HEK293T (cell line): ENCODE results near the gene RASL10A.

Experiments used
- CTCF ChIA-PET: fragments of 350-600 bp; formaldehyde crosslinking; extraction: SDS; loops from one replicate; lab custom pipeline; 2021; ENCODE audit warnings: antibody characterized with exemption, inconsistent platforms; lab: Yijun Ruan, JAX
- POLR2A ChIA-PET: fragments of 350-600 bp; formaldehyde crosslinking; extraction: SDS; loops from one replicate; lab custom pipeline; 2020; ENCODE audit warnings: antibody characterized with exemption, inconsistent platforms; lab: Yijun Ruan, JAX
- DNase-seq: peaks from one replicate; pipeline ENCODE4 v3.0.0; 2012; ENCODE audit warnings: mixed read lengths; ENCODE audit errors: extremely low spot score
- ARNT ChIP-seq: fragments of 450-650 bp; IDR thresholded peaks from 2 replicates; pipeline ENCODE4 v1.6.1; 2017; ENCODE audit warnings: mild to moderate bottlenecking
- BHLHE40 ChIP-seq: fragments of 450-650 bp; IDR thresholded peaks from 2 replicates; pipeline ENCODE4 v1.6.1; 2016; ENCODE audit warnings: mild to moderate bottlenecking, moderate library complexity, borderline replicate concordance
- CTBP1 ChIP-seq: fragments of 450-650 bp; IDR thresholded peaks from 2 replicates; pipeline ENCODE4 v1.6.1; 2016; ENCODE audit warnings: borderline replicate concordance
- ELF4 ChIP-seq: fragments of 450-650 bp; IDR thresholded peaks from 2 replicates; pipeline ENCODE4 v1.6.1; 2017; ENCODE audit warnings: antibody characterized with exemption
- FOXA1 ChIP-seq: fragments of 450-650 bp; IDR thresholded peaks from 2 replicates; pipeline ENCODE4 v1.6.1; 2016; ENCODE audit warnings: mild to moderate bottlenecking
- FOXK2 ChIP-seq: fragments of 450-650 bp; IDR thresholded peaks from 2 replicates; pipeline ENCODE4 v1.6.1; 2016; ENCODE audit warnings: mild to moderate bottlenecking
- FOXM1 ChIP-seq: fragments of 450-650 bp; IDR thresholded peaks from 2 replicates; pipeline ENCODE4 v1.6.1; 2017; ENCODE audit warnings: mild to moderate bottlenecking, borderline replicate concordance
- HDGF ChIP-seq: fragments of 450-650 bp; IDR thresholded peaks from 2 replicates; pipeline ENCODE4 v1.6.1; 2017; ENCODE audit warnings: antibody characterized with exemption, borderline replicate concordance
- L3MBTL2 ChIP-seq: fragments of 450-650 bp; conservative IDR thresholded peaks from 2 replicates; pipeline ENCODE4 v1.6.1; 2016; ENCODE audit warnings: mild to moderate bottlenecking
- LEF1 ChIP-seq: fragments of 450-650 bp; IDR thresholded peaks from 2 replicates; pipeline ENCODE4 v1.6.1; 2017; ENCODE audit warnings: mild to moderate bottlenecking, borderline replicate concordance
- NFRKB ChIP-seq: fragments of 450-650 bp; IDR thresholded peaks from 2 replicates; pipeline ENCODE4 v1.6.1; 2016; ENCODE audit warnings: mild to moderate bottlenecking, moderate library complexity
- SP1 ChIP-seq: fragments of 450-650 bp; IDR thresholded peaks from 2 replicates; pipeline ENCODE4 v1.6.1; 2017
- SUZ12 ChIP-seq: fragments of 450-650 bp; IDR thresholded peaks from 2 replicates; pipeline ENCODE4 v1.6.1; 2016; ENCODE audit warnings: mild to moderate bottlenecking
- TARDBP ChIP-seq: fragments of 450-650 bp; IDR thresholded peaks from 2 replicates; pipeline ENCODE4 v1.6.1; 2016
- ZNF384 ChIP-seq: fragments of 450-650 bp; IDR thresholded peaks from 2 replicates; pipeline ENCODE4 v1.6.1; 2016
- TF ChIP-seq, protein P1 (sequence below): fragments of 450-650 bp; IDR thresholded peaks from 2 replicates; pipeline ENCODE4 v1.6.1; 2016

The RASL10A gene

DNA sequence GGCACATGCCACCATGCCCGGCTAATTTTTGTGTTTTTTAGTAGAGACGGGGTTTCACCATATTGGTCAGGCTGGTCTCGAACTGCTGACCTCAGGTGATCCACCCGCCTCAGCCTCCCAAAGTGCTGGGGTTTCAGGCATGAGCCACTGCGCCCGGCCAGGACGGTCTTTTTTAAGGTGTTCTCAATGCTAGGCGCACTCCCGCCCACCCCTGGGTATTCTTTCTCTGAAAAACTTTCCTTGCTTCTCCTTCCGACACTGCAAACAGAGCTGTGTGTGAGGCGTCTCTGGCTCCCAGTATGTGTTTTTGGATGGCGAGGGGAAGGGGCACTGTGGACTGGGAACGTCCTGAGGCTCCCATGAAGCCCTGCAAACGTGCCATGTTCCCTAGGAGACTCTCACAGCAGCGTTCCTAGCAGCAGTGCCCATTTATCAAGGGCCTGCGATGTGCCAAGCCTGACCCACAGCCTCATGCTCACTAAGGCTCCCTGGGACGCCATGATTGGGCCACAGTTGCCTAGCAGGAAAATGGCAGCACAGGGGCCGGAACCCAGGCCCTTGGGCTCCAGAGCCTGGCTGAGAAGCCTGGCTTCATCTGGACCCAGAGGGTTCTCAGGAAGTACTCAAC lies 2.4 kb upstream of the RASL10A start:
- ChIA-PET CTCF (no interaction called here), POLR2A (no interaction called here)
- TF ChIP-seq FOXK2 (no peak), FOXA1 (no peak), NFRKB (no peak), FOXM1 (no peak), ARNT (no peak), HDGF (no peak), CTBP1 (no peak), L3MBTL2 (no peak), ZNF384 (no peak), LEF1 (no peak), BHLHE40 (no peak), TARDBP (no peak), ELF4 (no peak), SUZ12 (no peak), SP1 (no peak)
- TF ChIP-seq, protein P1, sequence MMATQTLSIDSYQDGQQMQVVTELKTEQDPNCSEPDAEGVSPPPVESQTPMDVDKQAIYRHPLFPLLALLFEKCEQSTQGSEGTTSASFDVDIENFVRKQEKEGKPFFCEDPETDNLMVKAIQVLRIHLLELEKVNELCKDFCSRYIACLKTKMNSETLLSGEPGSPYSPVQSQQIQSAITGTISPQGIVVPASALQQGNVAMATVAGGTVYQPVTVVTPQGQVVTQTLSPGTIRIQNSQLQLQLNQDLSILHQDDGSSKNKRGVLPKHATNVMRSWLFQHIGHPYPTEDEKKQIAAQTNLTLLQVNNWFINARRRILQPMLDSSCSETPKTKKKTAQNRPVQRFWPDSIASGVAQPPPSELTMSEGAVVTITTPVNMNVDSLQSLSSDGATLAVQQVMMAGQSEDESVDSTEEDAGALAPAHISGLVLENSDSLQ: no peak
- DNase-seq: no peak

DNA sequence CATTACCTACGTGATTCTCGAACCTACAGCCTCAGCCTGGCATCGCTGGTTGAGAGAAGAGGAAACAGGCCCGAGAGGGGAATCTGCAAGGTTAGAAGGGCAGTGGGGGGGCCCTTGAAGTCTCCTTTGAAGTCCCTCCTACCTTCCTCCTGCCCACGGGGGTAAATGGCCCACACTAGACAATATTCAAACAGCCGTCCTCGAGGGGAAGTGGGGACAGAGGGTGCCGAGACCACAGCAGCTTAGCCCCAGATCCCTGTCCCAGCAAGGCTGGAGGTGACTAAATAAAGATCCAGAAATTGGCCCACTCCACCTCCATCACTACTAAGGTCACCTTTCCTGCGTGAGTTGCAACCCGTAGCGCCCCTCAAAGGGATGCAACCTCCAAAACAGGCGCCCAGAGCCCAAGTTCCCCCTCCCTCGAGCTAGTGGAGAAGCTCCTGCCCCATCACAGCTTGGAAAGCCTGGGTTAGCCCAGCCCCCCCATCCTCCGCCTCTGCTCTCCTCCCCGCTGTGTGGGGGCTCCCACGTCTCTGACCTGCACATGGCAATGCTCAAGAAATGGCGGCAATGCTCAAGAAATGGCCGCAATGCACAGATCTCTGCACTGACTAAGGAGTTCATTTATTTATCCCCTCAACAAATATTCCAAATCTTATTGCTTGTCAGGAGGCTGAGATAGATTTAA lies 788 bp upstream of the RASL10A start:
- TF ChIP-seq CTBP1 (no peak), ELF4 (no peak), FOXA1 (no peak), HDGF (no peak), NFRKB (no peak), BHLHE40 (no peak), TARDBP (no peak), FOXM1 (no peak)
- TF ChIP-seq, protein P1: no peak
- DNase-seq: no peak
- CTCF ChIA-PET: interaction anchor here (0.7 kb wide), 1 partner anchor 1562 kb away, joined by 4 read pairs; no protein-coding TSS in a partner anchor
- POLR2A ChIA-PET: no interaction called here

DNA sequence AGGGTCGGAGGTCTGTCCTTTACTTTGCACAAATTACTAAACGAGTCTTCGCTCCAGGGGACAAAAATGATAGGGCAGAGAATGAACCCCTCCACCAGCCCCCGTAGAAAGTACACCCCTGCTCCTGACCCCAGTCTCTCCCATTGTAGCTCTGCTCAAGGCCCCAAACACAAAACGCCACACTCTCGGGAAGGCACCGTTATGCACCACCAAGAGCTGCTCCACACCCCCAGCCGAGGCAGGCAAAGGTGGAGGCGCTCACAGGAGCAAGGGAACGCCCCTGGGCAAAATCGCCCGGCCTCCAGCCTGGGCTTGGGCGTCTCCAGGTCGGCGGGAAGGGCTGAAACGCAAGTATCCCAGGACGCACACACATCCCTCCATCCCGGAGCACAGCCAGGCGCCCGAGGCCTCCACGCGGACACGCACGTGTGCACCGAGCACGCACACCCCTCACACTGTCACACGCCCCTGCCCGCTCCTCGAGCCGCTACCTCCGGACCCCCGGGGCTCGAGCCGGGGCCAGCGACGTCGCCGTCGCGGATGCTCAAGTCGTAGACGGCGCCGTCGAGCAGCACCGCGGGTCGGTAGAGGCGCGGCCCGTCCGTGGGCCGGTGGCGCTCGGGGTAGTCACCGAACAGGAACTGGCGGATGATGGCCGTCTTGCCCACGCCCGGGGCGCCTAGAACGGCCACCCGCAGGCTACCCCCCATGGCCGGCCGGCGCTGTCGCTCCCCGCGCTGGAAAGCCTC lies 786 bp downstream of the RASL10A start:
- POLR2A ChIA-PET: interaction anchor here (1.3 kb wide), 1 partner anchor 240 kb away, joined by 3 read pairs; no protein-coding TSS in a partner anchor

DNA sequence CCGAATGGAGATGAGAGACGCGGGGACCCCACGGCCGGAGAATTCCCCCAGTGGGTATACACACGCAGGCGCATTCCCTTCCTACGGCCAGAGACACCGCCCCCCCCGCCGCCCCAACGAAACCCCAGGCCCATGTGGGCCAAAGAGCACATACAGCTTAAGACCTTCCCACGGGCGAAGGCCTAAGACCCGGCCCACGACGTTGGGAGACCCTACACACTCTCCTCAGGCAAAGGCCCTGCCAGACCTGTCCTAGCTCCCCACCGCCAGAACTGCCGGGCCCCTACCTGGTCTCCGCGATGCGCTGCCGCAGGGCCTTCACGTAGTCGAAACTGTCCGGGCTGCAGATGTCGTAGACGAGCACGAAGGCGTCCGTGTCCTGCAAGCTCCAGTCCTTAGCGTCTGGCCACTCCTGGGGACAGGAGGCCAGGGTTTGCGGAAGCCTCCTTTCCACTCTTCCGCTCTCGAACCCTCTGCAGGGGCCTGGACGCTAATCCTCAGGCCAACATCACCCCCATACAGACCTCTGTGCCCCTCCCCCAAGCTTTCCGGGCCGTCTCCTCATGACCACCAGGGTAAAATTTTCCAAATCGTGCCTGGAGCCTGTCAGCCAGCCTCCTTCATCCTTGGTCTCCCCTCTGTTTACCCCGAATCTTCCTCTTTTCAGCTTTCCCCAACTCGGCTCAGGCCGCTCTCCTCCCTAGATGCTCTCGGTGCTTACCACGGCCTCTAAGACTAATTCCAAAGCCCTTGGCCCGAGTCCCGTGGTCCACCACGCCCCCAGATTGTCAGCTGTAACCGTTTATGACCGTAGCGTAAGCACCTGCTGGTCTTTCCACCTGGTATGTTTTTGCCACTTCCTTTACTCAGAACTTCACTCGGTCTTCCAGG lies 1.7 kb downstream of the RASL10A start:
- DNase-seq: no peak
- no peak for TF ChIP-seq SP1
- TF ChIP-seq LEF1: no peak
- no peak for TF ChIP-seq NFRKB
- TF ChIP-seq ELF4: no peak
- TF ChIP-seq FOXA1: no peak
- no peak for TF ChIP-seq FOXM1
- ChIA-PET CTCF (interaction anchor here (0.6 kb wide), 1 partner anchor 160 kb away, joined by 3 read pairs; no protein-coding TSS in a partner anchor), POLR2A (interaction anchor here (1.3 kb wide), 1 partner anchor 241 kb away, joined by 3 read pairs; no protein-coding TSS in a partner anchor)

More for the DNA sequence above, 786 bp downstream of the RASL10A start:
- no peak for DNase-seq
- CTCF ChIA-PET: interaction anchor here (0.6 kb wide), 1 partner anchor 161 kb away, joined by 3 read pairs; no protein-coding TSS in a partner anchor
- TF ChIP-seq BHLHE40: no peak
- no peak for TF ChIP-seq NFRKB
- TF ChIP-seq FOXK2: no peak
- TF ChIP-seq TARDBP: no peak
- TF ChIP-seq L3MBTL2: no peak
- TF ChIP-seq ZNF384: no peak
- TF ChIP-seq, protein P1: no peak
- no peak for TF ChIP-seq FOXM1
- no peak for TF ChIP-seq CTBP1
- TF ChIP-seq SP1: no peak
- TF ChIP-seq ARNT: no peak
- no peak for TF ChIP-seq ELF4
- TF ChIP-seq SUZ12: no peak
- no peak for TF ChIP-seq FOXA1
- no peak for TF ChIP-seq LEF1
- TF ChIP-seq HDGF: no peak

DNA sequence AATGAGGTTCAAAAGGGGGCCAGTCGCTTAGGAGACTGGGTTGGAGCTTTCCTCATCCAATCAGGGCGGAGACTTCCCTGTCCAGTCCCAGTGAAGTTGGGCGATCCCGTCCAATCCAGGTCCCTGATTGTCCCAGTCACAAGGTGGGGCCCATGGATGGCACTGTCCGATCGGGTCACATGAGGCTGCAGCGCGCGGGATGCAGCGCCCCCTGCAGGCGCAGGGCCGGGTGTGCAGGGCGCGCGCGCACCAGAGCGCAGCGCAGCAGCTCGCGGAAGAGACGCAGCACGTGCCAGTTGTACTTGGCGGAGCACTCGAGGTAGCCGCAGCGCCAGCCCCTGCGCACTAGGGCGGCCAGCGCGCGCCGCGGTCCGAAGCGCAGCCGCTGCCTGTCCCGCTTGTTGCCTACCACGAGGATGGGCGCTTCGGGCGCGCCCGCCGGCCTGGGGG lies 2.3 kb downstream of the RASL10A start:
- DNase-seq: no peak
- TF ChIP-seq ELF4 (no peak), FOXA1 (no peak), NFRKB (no peak), SUZ12 (no peak), TARDBP (no peak), HDGF (no peak), ARNT (no peak), SP1 (no peak), L3MBTL2 (no peak), BHLHE40 (no peak), ZNF384 (no peak), FOXK2 (no peak)
- TF ChIP-seq, protein P1: no peak
- CTCF ChIA-PET: interaction anchor here (0.6 to 1.0 kb wide), 2 partner anchors 10 to 11 kb away, joined by 3 to 8 read pairs; no protein-coding TSS in a partner anchor
- POLR2A ChIA-PET: interaction anchor here (1.3 kb wide), 1 partner anchor 241 kb away, joined by 3 read pairs; no protein-coding TSS in a partner anchor
